ENCODE results near the gene RGCC. TPM values are rescaled to one million over a fixed set of nuclear protein-coding genes. Genes with fewer than 3 reads are reported as not detected.

The RGCC gene
- polyA plus RNA-seq, 2 of the 4 experiments (the other 2 are of a cell fraction) = 0.43 to 1.3 TPM

DNA sequence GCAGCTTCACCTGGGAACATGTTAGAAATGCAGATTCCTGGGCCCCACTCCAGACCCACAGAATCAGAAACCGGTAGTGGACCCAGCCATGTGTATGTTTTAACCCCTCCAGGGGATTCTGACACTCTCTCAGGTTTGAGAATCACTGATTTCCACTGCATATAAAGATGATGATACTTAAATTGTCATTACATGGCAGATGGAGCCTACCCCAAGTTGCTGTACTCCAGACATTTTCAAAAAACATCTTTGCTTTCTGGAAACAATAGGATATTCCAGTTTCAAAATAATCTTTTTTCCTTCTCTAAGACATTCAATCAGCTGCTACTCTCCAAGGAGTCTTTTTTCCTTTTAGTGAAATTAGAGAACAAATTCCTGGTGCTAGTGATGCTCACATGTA, 48.6 kb upstream of the RGCC start (continued):
- TF ChIP-seq, protein P1, sequence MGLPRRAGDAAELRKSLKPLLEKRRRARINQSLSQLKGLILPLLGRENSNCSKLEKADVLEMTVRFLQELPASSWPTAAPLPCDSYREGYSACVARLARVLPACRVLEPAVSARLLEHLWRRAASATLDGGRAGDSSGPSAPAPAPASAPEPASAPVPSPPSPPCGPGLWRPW (IDR thresholded peaks at IDR 0.05) = no peak
- TF ChIP-seq, protein P2, sequence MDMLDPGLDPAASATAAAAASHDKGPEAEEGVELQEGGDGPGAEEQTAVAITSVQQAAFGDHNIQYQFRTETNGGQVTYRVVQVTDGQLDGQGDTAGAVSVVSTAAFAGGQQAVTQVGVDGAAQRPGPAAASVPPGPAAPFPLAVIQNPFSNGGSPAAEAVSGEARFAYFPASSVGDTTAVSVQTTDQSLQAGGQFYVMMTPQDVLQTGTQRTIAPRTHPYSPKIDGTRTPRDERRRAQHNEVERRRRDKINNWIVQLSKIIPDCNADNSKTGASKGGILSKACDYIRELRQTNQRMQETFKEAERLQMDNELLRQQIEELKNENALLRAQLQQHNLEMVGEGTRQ (IDR thresholded peaks at IDR 0.05) = no peak
- TF ChIP-seq HOXA7 (CRISPR knock-in tag; IDR thresholded peaks at IDR 0.05) (no peak), FOXS1 (CRISPR knock-in tag; IDR thresholded peaks at IDR 0.05) (no peak), HOXB5 (CRISPR knock-in tag; IDR thresholded peaks at IDR 0.05) (no peak), RFX5 (IDR thresholded peaks at IDR 0.05) (no peak), NPAS2 (CRISPR knock-in tag; IDR thresholded peaks at IDR 0.05; ENCODE audit: borderline replicate concordance) (no peak), PHF8 (IDR thresholded peaks at IDR 0.05; ENCODE audit: borderline replicate concordance, low read depth) (no peak)

DNA sequence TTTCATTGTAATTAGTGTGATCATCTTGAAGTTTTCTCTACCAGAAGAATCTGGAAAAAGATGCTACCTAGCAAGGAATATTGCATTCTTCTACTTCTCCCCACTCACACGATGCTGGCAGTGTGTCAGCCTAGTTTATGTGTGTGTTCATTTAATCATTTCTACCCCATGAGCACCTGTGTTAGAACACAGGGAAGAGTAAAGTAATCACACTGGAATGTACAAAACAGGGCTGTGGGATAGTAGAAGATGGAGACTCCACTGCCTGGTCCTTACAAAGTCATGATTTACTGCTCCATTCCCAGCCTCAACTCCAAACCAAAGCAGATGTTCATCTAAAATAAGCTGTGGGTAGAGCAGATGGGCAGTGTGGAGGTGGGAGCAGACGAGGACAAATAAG, 47.7 kb upstream of the RGCC start:
- Histone ChIP-seq H3K27ac (no peak overlapping the region), H3K4me3 (no peak overlapping the region), H3K4me1 (no peaks in the 10 kb centered on the region), H3K9me3 (no peaks in the 10 kb centered on the region), H3K4me2 (no peak overlapping the region)
- WGBS (ENCODE audit: missing lambda C conversion rate) = 23% methylated on average over 2 of the region's 2 CpGs
- FAIRE-seq = no peak
- no peak for ATAC-seq
- TF ChIP-seq RARB (CRISPR knock-in tag; IDR thresholded peaks at IDR 0.05) (no peak), NFE2L2 (conservative IDR thresholded peaks at IDR 0.05; ENCODE audit: low read length) (no peak), RCOR1 (IDR thresholded peaks at IDR 0.05; ENCODE audit: low read depth, low read length) (no peak), NPAS2 (CRISPR knock-in tag; IDR thresholded peaks at IDR 0.05; ENCODE audit: borderline replicate concordance) (no peak), FOXS1 (CRISPR knock-in tag; IDR thresholded peaks at IDR 0.05) (no peak), TFCP2L1 (CRISPR knock-in tag; IDR thresholded peaks at IDR 0.05) (no peak)
- TF ChIP-seq, protein P1 (IDR thresholded peaks at IDR 0.05) = no peak
- TF ChIP-seq, protein P3, sequence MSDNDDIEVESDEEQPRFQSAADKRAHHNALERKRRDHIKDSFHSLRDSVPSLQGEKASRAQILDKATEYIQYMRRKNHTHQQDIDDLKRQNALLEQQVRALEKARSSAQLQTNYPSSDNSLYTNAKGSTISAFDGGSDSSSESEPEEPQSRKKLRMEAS (IDR thresholded peaks at IDR 0.05) = no peak
- ChIA-PET POLR2A (no interaction called here), CTCF (interaction anchor here (0.8 kb wide), 1 partner anchor 243 kb away, joined by 4 read pairs; no protein-coding TSS in a partner anchor)
- no peak for DNase-seq (ENCODE audit: low read depth in 1 of 2, low spot score in 1 of 2)

DNA sequence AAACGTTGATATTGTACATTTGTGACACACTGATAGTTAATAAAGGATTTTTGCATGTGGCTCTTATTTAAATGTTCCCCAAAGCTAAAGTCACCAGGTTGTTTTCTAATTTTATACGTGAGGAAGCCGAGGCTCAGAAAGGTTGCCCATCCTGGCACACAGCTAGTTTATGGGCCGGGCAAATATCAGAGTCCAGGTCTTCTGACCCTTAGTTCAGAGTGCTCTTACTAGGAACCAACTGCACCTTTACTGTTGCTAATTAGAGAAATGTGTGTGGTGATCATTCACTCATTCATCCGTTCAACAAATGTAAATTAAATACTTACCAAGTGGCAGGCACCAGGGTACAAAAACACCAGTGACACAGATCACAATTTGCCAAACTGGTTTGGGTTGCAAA, 46.3 kb upstream of the RGCC start:
- DNase-seq (ENCODE audit: low read depth in 1 of 2, low spot score in 1 of 2) = no peak
- H3K9me3 ChIP-seq = no peaks in the 10 kb centered on the region
- no peak for FAIRE-seq
- no peak for TF ChIP-seq RARB (CRISPR knock-in tag; IDR thresholded peaks at IDR 0.05)
- no peak for TF ChIP-seq JUNB (IDR thresholded peaks at IDR 0.05)
- TF ChIP-seq, protein P4, sequence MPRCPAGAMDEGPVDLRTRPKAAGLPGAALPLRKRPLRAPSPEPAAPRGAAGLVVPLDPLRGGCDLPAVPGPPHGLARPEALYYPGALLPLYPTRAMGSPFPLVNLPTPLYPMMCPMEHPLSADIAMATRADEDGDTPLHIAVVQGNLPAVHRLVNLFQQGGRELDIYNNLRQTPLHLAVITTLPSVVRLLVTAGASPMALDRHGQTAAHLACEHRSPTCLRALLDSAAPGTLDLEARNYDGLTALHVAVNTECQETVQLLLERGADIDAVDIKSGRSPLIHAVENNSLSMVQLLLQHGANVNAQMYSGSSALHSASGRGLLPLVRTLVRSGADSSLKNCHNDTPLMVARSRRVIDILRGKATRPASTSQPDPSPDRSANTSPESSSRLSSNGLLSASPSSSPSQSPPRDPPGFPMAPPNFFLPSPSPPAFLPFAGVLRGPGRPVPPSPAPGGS (IDR thresholded peaks at IDR 0.05) = no peak
- no peak for TF ChIP-seq FOSB (CRISPR knock-in tag; IDR thresholded peaks at IDR 0.05)
- no peak for TF ChIP-seq NFE2L2 (conservative IDR thresholded peaks at IDR 0.05; ENCODE audit: low read length)
- no peak for TF ChIP-seq TFCP2L1 (CRISPR knock-in tag; IDR thresholded peaks at IDR 0.05)
- no peak for TF ChIP-seq ESRRA (IDR thresholded peaks at IDR 0.05; ENCODE audit: borderline replicate concordance, low read length)
- TF ChIP-seq CBX2 (IDR thresholded peaks at IDR 0.05; ENCODE audit: borderline replicate concordance, low read depth) = no peak
- TF ChIP-seq, protein P3 (IDR thresholded peaks at IDR 0.05) = no peak
- TF ChIP-seq ZC3H11A (IDR thresholded peaks at IDR 0.05) = no peak
- TF ChIP-seq, protein P5, sequence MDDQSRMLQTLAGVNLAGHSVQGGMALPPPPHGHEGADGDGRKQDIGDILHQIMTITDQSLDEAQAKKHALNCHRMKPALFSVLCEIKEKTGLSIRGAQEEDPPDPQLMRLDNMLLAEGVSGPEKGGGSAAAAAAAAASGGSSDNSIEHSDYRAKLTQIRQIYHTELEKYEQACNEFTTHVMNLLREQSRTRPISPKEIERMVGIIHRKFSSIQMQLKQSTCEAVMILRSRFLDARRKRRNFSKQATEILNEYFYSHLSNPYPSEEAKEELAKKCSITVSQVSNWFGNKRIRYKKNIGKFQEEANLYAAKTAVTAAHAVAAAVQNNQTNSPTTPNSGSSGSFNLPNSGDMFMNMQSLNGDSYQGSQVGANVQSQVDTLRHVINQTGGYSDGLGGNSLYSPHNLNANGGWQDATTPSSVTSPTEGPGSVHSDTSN (IDR thresholded peaks at IDR 0.05) = no peak
- no peak for TF ChIP-seq RFX5 (IDR thresholded peaks at IDR 0.05)
- no peak for TF ChIP-seq EP300 (IDR thresholded peaks at IDR 0.05)
- no peak overlapping the region for H3K4me2 ChIP-seq
- no peak overlapping the region for H3K4me3 ChIP-seq
- WGBS (ENCODE audit: missing lambda C conversion rate) = 71% methylated on average over 5 of the region's 5 CpGs
- H3K4me1 ChIP-seq = no peaks in the 10 kb centered on the region
- CTCF ChIA-PET = interaction anchor here (0.9 to 2.3 kb wide), 3 partner anchors 9 to 756 kb away, joined by 3 to 5 read pairs (median 3); no protein-coding TSS in a partner anchor
- POLR2A ChIA-PET = no interaction called here
- ATAC-seq = no peak
- H3K27ac ChIP-seq = no peak overlapping the region
